ELF-1 (cell line): ENCODE measurements around the gene TERB1.
A peak's percentile ranks its signal among the peaks of the same experiment; 100 is the strongest.

Source experiments
- DNase-seq: peaks from one replicate; pipeline ENCODE4 v3.0.0-alpha.2; 2016; ENCODE audit warnings: low read depth, low spot score

The TERB1 gene

GRCh38 chr16:66801320-66802105, at the start of gene TERB1:
Gene TERB1 (minus strand): TSS chr16:66801584. CDS start chr16:66796798, 4,786 bp downstream.
- peak; percentile 22 for DNase-seq

- no peak for DNase-seq
Measured at GRCh38 chr16:66850115-66850815, 48.9 kb upstream of the TERB1 start.

GRCh38 chr16:66849549-66849948, 48.2 kb upstream of the TERB1 start:
- DNase-seq, result no peak

- no peak for DNase-seq
Measured at GRCh38 chr16:66849021-66849420, 47.6 kb upstream of the TERB1 start.

- DNase-seq, result no peak
Measured at GRCh38 chr16:66848172-66848571, 46.8 kb upstream of the TERB1 start.

GRCh38 chr16:66847533-66848067, 46.2 kb upstream of the TERB1 start:
- DNase-seq, result no peak

- DNase-seq, result no peak
Measured at GRCh38 chr16:66846831-66847230, 45.4 kb upstream of the TERB1 start.

GRCh38 chr16:66846266-66846665, 44.9 kb upstream of the TERB1 start:
- DNase-seq, result no peak

- no peak for DNase-seq
Measured at GRCh38 chr16:66845791-66846221, 44.4 kb upstream of the TERB1 start.

GRCh38 chr16:66845080-66845410, 43.7 kb upstream of the TERB1 start:
- DNase-seq, result no peak

GRCh38 chr16:66844342-66845079, 43.1 kb upstream of the TERB1 start, which contains the start of gene CA7:
Gene CA7 (plus strand): TSS chr16:66844414. CDS start chr16:66844488, 74 bp downstream.
- DNase-seq, result no peak

- DNase-seq, result no peak
Measured at GRCh38 chr16:66844009-66844341, 42.6 kb upstream of the TERB1 start.

GRCh38 chr16:66843191-66843590, 41.8 kb upstream of the TERB1 start:
- DNase-seq, result no peak

- DNase-seq, result no peak
Measured at GRCh38 chr16:66842765-66843164, 41.4 kb upstream of the TERB1 start.

- DNase-seq, result no peak
Measured at GRCh38 chr16:66841366-66841765, 40.0 kb upstream of the TERB1 start.

- DNase-seq, result no peak
Measured at GRCh38 chr16:66840883-66841282, 39.5 kb upstream of the TERB1 start.

GRCh38 chr16:66834746-66835145, 33.4 kb upstream of the TERB1 start:
- DNase-seq, result no peak

GRCh38 chr16:66832661-66833305, 31.4 kb upstream of the TERB1 start:
- DNase-seq, result no peak

GRCh38 chr16:66832190-66832589, 30.8 kb upstream of the TERB1 start:
- no peak for DNase-seq

GRCh38 chr16:66830422-66831404, 29.3 kb upstream of the TERB1 start, which contains the start of gene NAE1:
Gene NAE1 (minus strand): TSS chr16:66830976. CDS start chr16:66830899, 77 bp downstream.
- peak; percentile 95 for DNase-seq
